Natural killer cell (primary cell): ENCODE data around the gene COMMD7. TPM values are rescaled to one million over a fixed set of nuclear protein-coding genes. Genes with fewer than 3 reads are reported as not detected.

Source experiments
- ATAC-seq, 3 donors: fragments of 150-1000 bp in 2 of 3; fragments of 200-7000 bp in 1 of 3; cut with Tn5 transposase; 1 replicate in 1 of 3; 2 replicates in 2 of 3; pipeline ENCODE4 v1.10.0; 2021; ENCODE audit warnings: mild to moderate bottlenecking in 2 of 3, moderate library complexity in 2 of 3
- DNase-seq, 2 donors: peaks; one replicate each; pipeline versions ENCODE4 v3.0.0 to v3.0.0-alpha.2; 2013 to 2021; ENCODE audit warnings: mixed read lengths in 1 of 2
- H3K27ac ChIP-seq: one replicate; pipeline ENCODE4 v1.5.1; 2013; ENCODE audit warnings: mild to moderate bottlenecking, low read length
- H3K27me3 ChIP-seq: one replicate; pipeline ENCODE4 v1.6.1; 2013; ENCODE audit warnings: low read length; ENCODE audit not compliant: control insufficient read depth, insufficient read depth
- H3K36me3 ChIP-seq: one replicate; pipeline ENCODE4 v1.6.1; 2013; ENCODE audit warnings: low read length; ENCODE audit not compliant: control insufficient read depth, insufficient read depth
- H3K4me1 ChIP-seq: one replicate; pipeline ENCODE4 v1.6.1; 2013; ENCODE audit warnings: low read length; ENCODE audit not compliant: control insufficient read depth, insufficient read depth
- H3K4me3 ChIP-seq: one replicate; pipeline ENCODE4 v1.5.1; 2013; ENCODE audit warnings: low read length
- H3K9me3 ChIP-seq: one replicate; pipeline ENCODE4 v1.6.1; 2013; ENCODE audit warnings: low read length; ENCODE audit not compliant: control insufficient read depth, insufficient read depth
- H3K27ac Mint-ChIP-seq, 2 donors: one replicate each; pipeline ENCODE4 v1.8.0; 2022; ENCODE audit warnings: mild to moderate bottlenecking in 2 of 2, mixed read lengths in 2 of 2, moderate library complexity in 1 of 2
- H3K27me3 Mint-ChIP-seq, 2 donors: one replicate each; pipeline ENCODE4 v1.8.0; 2022; ENCODE audit warnings: low read depth in 2 of 2, mixed read lengths in 2 of 2
- H3K36me3 Mint-ChIP-seq: one replicate; pipeline ENCODE4 v1.8.0; 2022; ENCODE audit warnings: mixed read lengths
- H3K4me1 Mint-ChIP-seq, 2 donors: one replicate each; pipeline ENCODE4 v1.8.0; 2022; ENCODE audit warnings: mixed read lengths in 2 of 2
- H3K4me3 Mint-ChIP-seq: one replicate; pipeline ENCODE4 v1.8.0; 2022; ENCODE audit warnings: mild to moderate bottlenecking, moderate library complexity, mixed read lengths
- H3K9me3 Mint-ChIP-seq, 2 donors: one replicate each; pipeline ENCODE4 v1.8.0; 2022; ENCODE audit warnings: mixed read lengths in 2 of 2
- WGBS: methylation state at CpG from one replicate; pipeline ENCODE4 v1.1.7; 2013; ENCODE audit warnings: missing lambda C conversion rate; ENCODE audit not compliant: insufficient coverage; 5-methylcytosine and 5-hydroxymethylcytosine counted together
- intact Hi-C: fragments of 100-400 bp; cut with micrococcal nuclease; formaldehyde crosslinking; loops from one replicate; pipeline ENCODE4 v1.14.2; 2022
- total RNA-seq, 4 donors: library from RNA; stranded (reverse); fragments of 120-200 nt in 1 of 4; gene quantifications; one replicate each; pipeline versions ENCODE4 v1.2.3 to v1.2.4, GENCODE V29; 2013 to 2022
- TF ChIP-seq, protein P1 (sequence below): fragments of 200-600 bp; IDR thresholded peaks from one replicate; pipeline ENCODE4 v1.8.0; 2022; ENCODE audit warnings: antibody characterized with exemption

COMMD7 gene
- total RNA-seq, 3 donors from 2014 or later (not counting 1 experiment from before 2014, with no cell fraction given), result 56.7 to 72.1 (median 68.1) TPM

DNA sequence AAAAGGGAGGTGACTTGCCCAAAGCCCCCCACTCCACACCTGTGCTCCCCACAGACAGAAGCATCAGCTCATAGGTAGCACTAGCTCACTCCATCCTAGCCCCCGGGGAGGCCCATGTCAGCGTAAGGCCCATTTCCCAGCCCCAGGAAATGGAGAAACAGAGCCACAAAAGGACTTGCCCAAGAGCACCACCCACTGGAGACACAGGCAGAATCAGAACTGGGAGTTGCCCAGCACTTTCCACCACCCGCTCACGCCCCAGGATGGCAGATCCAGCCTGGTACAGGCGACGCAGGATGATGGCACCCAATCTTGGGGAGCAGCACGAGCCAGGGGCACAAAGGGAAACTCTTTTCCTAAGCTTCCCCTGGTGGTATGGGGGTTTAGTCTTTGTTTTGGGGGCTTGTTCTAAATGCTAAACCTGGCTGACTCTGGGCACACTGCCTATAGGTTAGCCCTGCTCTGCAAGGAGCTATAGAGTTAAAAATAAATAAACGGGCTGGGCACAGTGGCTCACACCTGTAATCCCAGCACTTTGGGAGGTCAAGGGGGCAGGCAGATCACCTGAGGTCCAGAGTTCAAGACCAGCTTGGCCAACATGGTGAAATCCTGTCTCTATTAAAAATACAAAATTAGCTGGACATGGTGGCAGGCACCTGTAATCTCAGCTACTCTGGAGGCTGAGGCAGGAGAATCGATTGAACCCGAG is 81.3 kb downstream of the COMMD7 start:
- Mint-ChIP-seq H3K4me3 (no peak overlapping the region), H3K27me3 (no peaks in the 10 kb centered on the region), H3K4me1 (peaks cover 5 to 13% of the 10 kb centered on the region in 2 donors), H3K9me3 (peaks cover 0 to 3% of the 10 kb centered on the region in 2 donors), H3K27ac (no peak overlapping the region), H3K36me3 (no peaks in the 10 kb centered on the region)
- ATAC-seq (no peak), DNase-seq (no peak)
- peaks cover 3% of the 10 kb centered on the region for H3K9me3 ChIP-seq
- no peaks in the 10 kb centered on the region for H3K27me3 ChIP-seq
- H3K4me3 ChIP-seq, result no peak overlapping the region
- 89% methylated on average over 10 of the region's 10 CpGs for WGBS
- intact Hi-C loops, result no loop called here
- H3K36me3 ChIP-seq, result no peaks in the 10 kb centered on the region
- no peak overlapping the region for H3K27ac ChIP-seq
- peaks cover 24% of the 10 kb centered on the region for H3K4me1 ChIP-seq
- TF ChIP-seq, protein P1, sequence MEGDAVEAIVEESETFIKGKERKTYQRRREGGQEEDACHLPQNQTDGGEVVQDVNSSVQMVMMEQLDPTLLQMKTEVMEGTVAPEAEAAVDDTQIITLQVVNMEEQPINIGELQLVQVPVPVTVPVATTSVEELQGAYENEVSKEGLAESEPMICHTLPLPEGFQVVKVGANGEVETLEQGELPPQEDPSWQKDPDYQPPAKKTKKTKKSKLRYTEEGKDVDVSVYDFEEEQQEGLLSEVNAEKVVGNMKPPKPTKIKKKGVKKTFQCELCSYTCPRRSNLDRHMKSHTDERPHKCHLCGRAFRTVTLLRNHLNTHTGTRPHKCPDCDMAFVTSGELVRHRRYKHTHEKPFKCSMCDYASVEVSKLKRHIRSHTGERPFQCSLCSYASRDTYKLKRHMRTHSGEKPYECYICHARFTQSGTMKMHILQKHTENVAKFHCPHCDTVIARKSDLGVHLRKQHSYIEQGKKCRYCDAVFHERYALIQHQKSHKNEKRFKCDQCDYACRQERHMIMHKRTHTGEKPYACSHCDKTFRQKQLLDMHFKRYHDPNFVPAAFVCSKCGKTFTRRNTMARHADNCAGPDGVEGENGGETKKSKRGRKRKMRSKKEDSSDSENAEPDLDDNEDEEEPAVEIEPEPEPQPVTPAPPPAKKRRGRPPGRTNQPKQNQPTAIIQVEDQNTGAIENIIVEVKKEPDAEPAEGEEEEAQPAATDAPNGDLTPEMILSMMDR, result no peak

DNA sequence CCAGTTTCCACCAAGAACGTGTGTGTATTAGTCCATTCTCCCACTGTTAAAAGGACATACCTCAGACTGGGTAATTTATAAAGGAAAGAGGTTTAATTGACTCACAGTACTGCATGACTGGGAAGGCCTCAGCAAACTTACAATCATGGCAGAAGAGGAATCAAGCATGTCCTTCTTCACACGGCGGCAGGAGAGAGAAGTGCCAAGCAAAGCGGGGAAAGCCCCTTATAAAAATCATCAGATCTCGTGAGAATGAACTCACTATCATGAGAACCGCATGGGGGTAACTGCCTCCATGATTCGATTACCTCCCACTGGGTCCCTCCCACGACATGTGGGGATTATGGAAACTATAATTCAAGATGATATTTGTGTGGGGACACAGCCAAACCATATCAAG is 82.6 kb downstream of the COMMD7 start:
- H3K4me1 Mint-ChIP-seq, result peaks cover 5 to 10% of the 10 kb centered on the region in 2 donors
- intact Hi-C loops, result no loop called here
- H3K4me3 ChIP-seq, result no peak overlapping the region
- H3K9me3 ChIP-seq, result peaks cover 3% of the 10 kb centered on the region
- H3K27ac Mint-ChIP-seq, result no peak overlapping the region
- H3K36me3 ChIP-seq, result no peaks in the 10 kb centered on the region
- H3K27ac ChIP-seq, result no peak overlapping the region
- peaks cover 0 to 3% of the 10 kb centered on the region in 2 donors for H3K9me3 Mint-ChIP-seq
- TF ChIP-seq, protein P1, result no peak
- H3K27me3 ChIP-seq, result no peaks in the 10 kb centered on the region
- no peaks in the 10 kb centered on the region for H3K36me3 Mint-ChIP-seq
- ATAC-seq, result no peak
- no peaks in the 10 kb centered on the region for H3K27me3 Mint-ChIP-seq
- WGBS, result 92% methylated on average over 8 of the region's 8 CpGs
- peaks cover 19% of the 10 kb centered on the region for H3K4me1 ChIP-seq
- no peak overlapping the region for H3K4me3 Mint-ChIP-seq
- no peak for DNase-seq

DNA sequence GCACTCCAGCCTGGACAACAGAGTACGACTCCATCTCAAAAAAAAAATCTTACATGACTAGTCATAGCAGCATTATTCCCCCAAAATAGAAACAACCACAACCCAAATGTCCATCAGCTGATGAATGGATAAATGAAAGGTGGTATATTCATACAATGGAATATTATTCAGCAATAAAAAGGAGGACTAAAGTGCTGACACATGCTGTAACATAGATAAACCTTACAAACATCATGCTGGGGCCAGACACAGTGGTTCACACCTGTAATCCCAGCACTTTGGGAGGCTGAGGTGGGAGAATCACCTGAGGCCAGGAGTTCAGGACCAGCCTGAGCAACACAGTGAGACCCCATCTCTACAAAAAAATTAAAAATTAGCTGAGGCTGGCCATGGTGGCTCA is 86.4 kb downstream of the COMMD7 start:
- H3K4me1 Mint-ChIP-seq, result peaks cover 7 to 8% of the 10 kb centered on the region in 2 donors
- no peaks in the 10 kb centered on the region for H3K27me3 Mint-ChIP-seq
- Histone ChIP-seq H3K27me3 (no peaks in the 10 kb centered on the region), H3K4me1 (peaks cover 12% of the 10 kb centered on the region), H3K9me3 (peaks cover 3% of the 10 kb centered on the region), H3K36me3 (no peaks in the 10 kb centered on the region), H3K4me3 (no peak overlapping the region), H3K27ac (no peak overlapping the region)
- intact Hi-C loops, result no loop called here
- no peak overlapping the region for H3K27ac Mint-ChIP-seq
- no peak overlapping the region for H3K4me3 Mint-ChIP-seq
- no peaks in the 10 kb centered on the region for H3K36me3 Mint-ChIP-seq
- TF ChIP-seq, protein P1, result no peak
- ATAC-seq (no peak), DNase-seq (no peak)
- H3K9me3 Mint-ChIP-seq, result peaks cover 0 to 3% of the 10 kb centered on the region in 2 donors
- WGBS, result no CpG with 5 or more reads among the region's 1 CpG
